Measurements from ENCODE around the gene EIF3L. TPM values are rescaled to one million over a fixed set of nuclear protein-coding genes. Genes with fewer than 3 reads are reported as not detected.

EIF3L gene
- total RNA-seq, 1 donor from 2014 or later: 725 TPM

- DNase-seq (ENCODE audit: low read depth, low spot score): no peak
- no peak overlapping the region for H3K27ac Mint-ChIP-seq (ENCODE audit: unreplicated experiment)
- peaks cover 28% of the 10 kb centered on the region for H3K36me3 Mint-ChIP-seq (ENCODE audit: low read depth)
- no peak for TF ChIP-seq CTCF (conservative IDR thresholded peaks at IDR 0.05)
- H3K9me3 Mint-ChIP-seq: no peaks in the 10 kb centered on the region
- H3K27me3 Mint-ChIP-seq (ENCODE audit: low read depth): no peaks in the 10 kb centered on the region
- H3K4me1 Mint-ChIP-seq: peaks cover 31% of the 10 kb centered on the region
- H3K4me3 Mint-ChIP-seq: no peak overlapping the region
These were observed 3.2 kb downstream of the EIF3L start for GRCh38 chr22:37852418-37852817.

GRCh38 chr22:37854946-37855345, 5.7 kb downstream of the EIF3L start:
- TF ChIP-seq CTCF (conservative IDR thresholded peaks at IDR 0.05): no peak
- DNase-seq (ENCODE audit: low read depth, low spot score): no peak
- Mint-ChIP-seq H3K27me3 (ENCODE audit: low read depth) (no peaks in the 10 kb centered on the region), H3K27ac (ENCODE audit: unreplicated experiment) (no peak overlapping the region), H3K4me1 (peaks cover 11% of the 10 kb centered on the region), H3K9me3 (no peaks in the 10 kb centered on the region), H3K36me3 (ENCODE audit: low read depth) (peaks cover 36% of the 10 kb centered on the region), H3K4me3 (no peak overlapping the region)

GRCh38 chr22:37855462-37855861, 6.2 kb downstream of the EIF3L start:
- H3K9me3 Mint-ChIP-seq: no peaks in the 10 kb centered on the region
- H3K36me3 Mint-ChIP-seq (ENCODE audit: low read depth): peaks cover 36% of the 10 kb centered on the region
- H3K27me3 Mint-ChIP-seq (ENCODE audit: low read depth): no peaks in the 10 kb centered on the region
- peak overlapping the region; percentile 41 for H3K4me3 Mint-ChIP-seq
- TF ChIP-seq CTCF (conservative IDR thresholded peaks at IDR 0.05): no peak
- no peak overlapping the region for H3K27ac Mint-ChIP-seq (ENCODE audit: unreplicated experiment)
- peaks cover 8% of the 10 kb centered on the region for H3K4me1 Mint-ChIP-seq
- no peak for DNase-seq (ENCODE audit: low read depth, low spot score)

- no peak for DNase-seq (ENCODE audit: low read depth, low spot score)
- no peak overlapping the region for H3K4me3 Mint-ChIP-seq
- H3K36me3 Mint-ChIP-seq (ENCODE audit: low read depth): peaks cover 25% of the 10 kb centered on the region
- no peak for TF ChIP-seq CTCF (conservative IDR thresholded peaks at IDR 0.05)
- H3K4me1 Mint-ChIP-seq: peaks cover 6% of the 10 kb centered on the region
- no peaks in the 10 kb centered on the region for H3K9me3 Mint-ChIP-seq
- no peak overlapping the region for H3K27ac Mint-ChIP-seq (ENCODE audit: unreplicated experiment)
- H3K27me3 Mint-ChIP-seq (ENCODE audit: low read depth): no peaks in the 10 kb centered on the region
These were observed 11.7 kb downstream of the EIF3L start for GRCh38 chr22:37860796-37861421.

- Mint-ChIP-seq H3K27me3 (ENCODE audit: low read depth) (no peaks in the 10 kb centered on the region), H3K4me1 (peaks cover 6% of the 10 kb centered on the region), H3K36me3 (ENCODE audit: low read depth) (peaks cover 26% of the 10 kb centered on the region), H3K9me3 (no peaks in the 10 kb centered on the region), H3K27ac (ENCODE audit: unreplicated experiment) (no peak overlapping the region), H3K4me3 (no peak overlapping the region)
- no peak for DNase-seq (ENCODE audit: low read depth, low spot score)
- TF ChIP-seq CTCF (conservative IDR thresholded peaks at IDR 0.05): no peak
These were observed 13.5 kb downstream of the EIF3L start for GRCh38 chr22:37862570-37863325.

Data from neural crest cell (in vitro differentiated cells).